HepG2 (cell line): Measurements from ENCODE around the gene LRRC51. TPM values are rescaled to one million over a fixed set of nuclear protein-coding genes. Genes with fewer than 3 reads are reported as not detected.
A peak's percentile ranks its signal among the peaks of the same experiment; 100 is the strongest.

ENCODE experiments used
- ELF4 ChIP-seq: sonication (generic); formaldehyde crosslinking; IDR thresholded peaks from 2 replicates; pipeline ENCODE4 v1.5.0; 2020; ENCODE audit warnings: missing genetic modification reagents, mild to moderate bottlenecking, moderate library complexity, borderline replicate concordance
- HIVEP1 ChIP-seq: sonication (generic); formaldehyde crosslinking; IDR thresholded peaks from 2 replicates; pipeline ENCODE4 v1.4.0; 2020; ENCODE audit warnings: mild to moderate bottlenecking, missing genetic modification reagents
- HMG20A ChIP-seq: IDR thresholded peaks from 2 replicates; pipeline ENCODE4 v1.6.1; 2016; ENCODE audit warnings: borderline replicate concordance
- KLF6 ChIP-seq: IDR thresholded peaks from 2 replicates; pipeline ENCODE4 v1.8.0; 2016; ENCODE audit warnings: missing biosample characterization, missing genetic modification reagents
- MLX ChIP-seq: IDR thresholded peaks from 2 replicates; pipeline ENCODE4 v1.6.1; 2016
- PBX3 ChIP-seq: sonication (generic); formaldehyde crosslinking; IDR thresholded peaks from 2 replicates; pipeline ENCODE4 v1.8.1; 2023; ENCODE audit warnings: missing genetic modification reagents, inconsistent platforms, borderline replicate concordance
- PLSCR1 ChIP-seq: sonication (generic); formaldehyde crosslinking; IDR thresholded peaks from 2 replicates; pipeline ENCODE4 v1.5.0; 2020; ENCODE audit warnings: missing genetic modification reagents, mild to moderate bottlenecking, borderline replicate concordance
- RNF219 ChIP-seq: sonication (generic); formaldehyde crosslinking; IDR thresholded peaks from 2 replicates; pipeline ENCODE4 v1.5.0; 2020; ENCODE audit warnings: mild to moderate bottlenecking, missing genetic modification reagents
- STAG1 ChIP-seq: sonication (generic); formaldehyde crosslinking; IDR thresholded peaks from 2 replicates; pipeline ENCODE4 v1.4.0; 2020; ENCODE audit warnings: missing genetic modification reagents
- ZFAT ChIP-seq: sonication (generic); formaldehyde crosslinking; conservative IDR thresholded peaks from 2 replicates; pipeline ENCODE4 v1.8.1; 2023; ENCODE audit warnings: missing genetic modification reagents, inconsistent platforms
- ZFP36L1 ChIP-seq: sonication (generic); formaldehyde crosslinking; IDR thresholded peaks from 2 replicates; pipeline ENCODE4 v1.8.0; 2022; ENCODE audit warnings: mild to moderate bottlenecking, missing genetic modification reagents, moderate library complexity
- ZFP41 ChIP-seq: sonication (generic); formaldehyde crosslinking; IDR thresholded peaks from 2 replicates; pipeline ENCODE4 v1.4.0; 2020; ENCODE audit warnings: mild to moderate bottlenecking, missing genetic modification reagents, borderline replicate concordance
- ZNF318 ChIP-seq: sonication (generic); formaldehyde crosslinking; IDR thresholded peaks from 2 replicates; pipeline ENCODE4 v1.4.0; 2020; ENCODE audit warnings: mild to moderate bottlenecking, missing genetic modification reagents
- ZNF367 ChIP-seq: sonication (generic); formaldehyde crosslinking; IDR thresholded peaks from 2 replicates; pipeline ENCODE4 v1.4.0; 2020; ENCODE audit warnings: missing genetic modification reagents, borderline replicate concordance
- ZNF572 ChIP-seq: sonication (generic); formaldehyde crosslinking; IDR thresholded peaks from 2 replicates; pipeline ENCODE4 v1.5.1; 2020; ENCODE audit warnings: mild to moderate bottlenecking, missing genetic modification reagents
- polyA plus RNA-seq, 8 experiments: library from polyadenylated mRNA; depleted of rRNA in 3 of 8; stranded (reverse) in 7 of 8; unstranded in 1 of 8; fragments of >200 nt; fragmentation: Illumina TruSeq in 4 of 8; extraction: Trizol in 4 of 8; gene quantifications; 2 replicates each; pipeline versions ENCODE4 v1.2.1 to v1.2.3, GENCODE V29; 2011 to 2016; ENCODE audit warnings: low read depth in 4 of 8, missing spikeins in 1 of 8, mixed read lengths in 1 of 8; ENCODE audit not compliant: insufficient read depth in 1 of 8
- total RNA-seq, 5 experiments: library from RNA; depleted of rRNA; stranded (reverse); fragments of >200 nt; fragmentation: Illumina TruSeq; extraction: Trizol; gene quantifications; 2 replicates each; pipeline ENCODE4 v1.2.3, GENCODE V29; 2016; ENCODE audit warnings: low read depth in 1 of 5

LRRC51 gene
- total and polyA plus RNA-seq, 2 of the 13 experiments (the other 11 are each of a cell fraction or from before 2014, with no cell fraction given): 5.3 to 6.0 TPM

- TF ChIP-seq HMG20A (no peak), STAG1 (no peak), ELF4 (CRISPR knock-in tag) (peak; percentile 89), ZNF318 (CRISPR knock-in tag) (no peak), RNF219 (CRISPR knock-in tag) (no peak), PLSCR1 (no peak; the same call in 1 of the 2 replicates), ZFAT (CRISPR knock-in tag) (no peak), ZNF572 (CRISPR knock-in tag) (no peak), KLF6 (CRISPR knock-in tag) (no peak), ZFP41 (CRISPR knock-in tag) (no peak), PBX3 (CRISPR knock-in tag) (no peak), HIVEP1 (CRISPR knock-in tag) (peak; percentile 48; the same call in 1 of the 2 replicates), MLX (CRISPR knock-in tag) (no peak), ZFP36L1 (CRISPR knock-in tag) (no peak), ZNF367 (CRISPR knock-in tag) (no peak)
Observed at GRCh38 chr11:72080326-72081183, at the start of gene LRRC51, which contains the start of gene NUMA1 (continued).
